ENCODE measurements around the gene GAB3.
A peak's percentile ranks its signal among the peaks of the same experiment; 100 is the strongest.
"Not testable (repeated sequence)": the region's sequence is repeated elsewhere in the genome, so short reads cannot be mapped to it uniquely, and the experiment has no call there.

GAB3 gene

GRCh38 chrX:154721155-154721554 lies 29.7 kb downstream of the GAB3 start:
- TF ChIP-seq POLR2A (IDR thresholded peaks at IDR 0.05; ENCODE audit: low read length), result no peak
- no peak for TF ChIP-seq GATA1 (IDR thresholded peaks at IDR 0.05; ENCODE audit: low read depth, low read length)
- DNase-seq, result no peak

GRCh38 chrX:154720067-154720466 lies 30.8 kb downstream of the GAB3 start:
- no peak for DNase-seq
- TF ChIP-seq POLR2A (IDR thresholded peaks at IDR 0.05; ENCODE audit: low read length), result no peak
- TF ChIP-seq GATA1 (IDR thresholded peaks at IDR 0.05; ENCODE audit: low read depth, low read length), result no peak

DNA sequence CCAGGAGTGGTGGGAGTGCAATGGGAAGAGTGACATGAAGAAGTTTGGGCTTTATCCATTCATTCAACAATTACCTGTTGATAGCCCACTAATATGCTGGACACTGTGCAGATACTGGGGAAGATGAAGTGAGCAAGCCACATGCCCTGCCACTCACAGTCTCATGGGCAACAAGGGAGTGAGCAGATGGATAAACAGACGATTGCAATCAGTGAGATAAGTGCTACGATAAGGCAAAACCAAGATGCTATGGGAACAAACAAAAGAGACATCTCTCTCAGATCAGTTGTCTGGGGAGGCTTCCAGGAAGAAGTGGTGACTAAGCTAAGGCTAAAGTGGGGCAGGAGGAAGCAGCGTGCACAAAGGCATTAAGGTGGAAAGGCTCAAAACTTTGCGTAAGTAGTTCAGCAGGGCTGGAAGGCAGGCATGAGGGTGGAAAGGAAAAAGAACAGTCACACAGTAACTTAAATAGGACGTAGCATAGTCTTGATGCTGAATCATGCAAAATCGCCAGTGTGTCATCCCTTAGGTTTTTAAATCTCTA lies 31.7 kb downstream of the GAB3 start:
- peak; percentile 6 to 12 for DNase-seq
- TF ChIP-seq GATA1 (IDR thresholded peaks at IDR 0.05; ENCODE audit: low read depth, low read length), result no peak

DNA sequence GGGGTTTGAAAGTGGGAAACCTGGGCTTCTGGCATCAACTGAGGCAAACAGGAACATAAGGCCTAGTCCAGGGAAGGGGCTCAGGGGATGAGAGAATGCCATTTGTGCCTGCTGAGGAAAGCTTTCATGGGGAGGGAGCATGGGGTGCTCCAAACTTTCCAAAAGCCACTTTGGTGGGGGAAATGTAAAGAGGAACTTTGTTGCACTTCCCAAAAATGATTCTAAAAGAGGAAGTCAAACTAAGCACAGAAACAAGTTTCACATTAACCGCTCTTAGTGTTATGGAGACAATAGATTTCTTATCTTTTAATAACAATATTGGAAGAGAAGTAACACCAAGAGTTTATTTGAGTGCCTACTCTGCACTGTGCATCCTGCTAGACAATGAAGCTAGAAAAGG lies 32.3 kb downstream of the GAB3 start:
- no peak for DNase-seq
- TF ChIP-seq POLR2A (IDR thresholded peaks at IDR 0.05; ENCODE audit: low read length) (no peak), GATA1 (IDR thresholded peaks at IDR 0.05; ENCODE audit: low read depth, low read length) (no peak)

DNA sequence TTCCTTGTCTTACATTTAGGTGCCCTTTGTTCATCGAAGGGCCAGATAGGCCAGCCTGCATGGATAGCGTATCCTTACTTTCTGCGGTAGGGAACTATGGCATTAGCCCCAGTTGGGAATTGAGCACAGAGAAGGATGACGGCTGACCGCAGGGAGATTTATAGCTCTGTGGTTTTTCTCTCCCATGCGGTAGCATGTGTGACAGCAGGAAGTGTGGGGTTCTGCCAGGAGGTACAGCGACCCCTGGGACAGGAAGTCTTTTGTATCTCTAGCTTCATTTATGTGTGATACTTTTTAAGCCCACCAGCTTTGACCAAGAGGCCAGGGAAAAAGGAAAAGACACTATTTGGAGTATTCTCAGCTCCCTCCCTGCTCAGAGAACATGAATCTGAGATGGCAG lies 33.1 kb downstream of the GAB3 start:
- peak in 1 of 2 experiments; percentile 17 for DNase-seq
- TF ChIP-seq POLR2A (IDR thresholded peaks at IDR 0.05; ENCODE audit: low read length) (no peak), GATA1 (IDR thresholded peaks at IDR 0.05; ENCODE audit: low read depth, low read length) (no peak)

GRCh38 chrX:154715825-154716224 lies 35.1 kb downstream of the GAB3 start:
- TF ChIP-seq POLR2A (IDR thresholded peaks at IDR 0.05; ENCODE audit: low read length) (no peak), GATA1 (IDR thresholded peaks at IDR 0.05; ENCODE audit: low read depth, low read length) (no peak)

GRCh38 chrX:154714925-154715324 lies 36.0 kb downstream of the GAB3 start:
- DNase-seq, result peak; percentile 52 to 70
- TF ChIP-seq POLR2A (IDR thresholded peaks at IDR 0.05; ENCODE audit: low read length), result no peak
- no peak for TF ChIP-seq GATA1 (IDR thresholded peaks at IDR 0.05; ENCODE audit: low read depth, low read length)

More at GRCh38 chrX:154715825-154716224, 35.1 kb downstream of the GAB3 start:
- no peak for DNase-seq

- no peak for DNase-seq
- TF ChIP-seq GATA1 (IDR thresholded peaks at IDR 0.05; ENCODE audit: low read depth, low read length) (no peak), POLR2A (IDR thresholded peaks at IDR 0.05; ENCODE audit: low read length) (no peak)
Measured at GRCh38 chrX:154712781-154713740, 37.8 kb downstream of the GAB3 start.

DNA sequence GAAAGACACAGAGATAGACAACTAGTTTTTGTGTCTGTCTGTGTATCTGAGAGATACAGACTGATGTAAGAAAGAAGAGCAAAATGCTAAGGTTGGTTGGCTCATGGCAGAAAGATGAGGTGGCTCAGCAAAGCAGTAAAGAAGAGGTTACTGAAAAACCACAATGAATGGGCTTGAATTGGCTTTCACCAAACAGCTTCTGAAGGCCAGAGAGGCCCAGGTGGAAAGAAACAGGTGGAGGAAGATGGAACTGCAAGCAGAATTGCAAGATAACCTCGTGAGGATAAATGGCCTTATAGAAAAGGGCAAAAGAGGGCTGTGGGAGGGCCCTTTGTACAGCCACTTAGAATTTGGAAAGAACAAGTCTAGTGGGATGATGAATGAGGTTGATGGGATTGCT lies 39.6 kb downstream of the GAB3 start:
- no peak for DNase-seq
- no peak for TF ChIP-seq POLR2A (IDR thresholded peaks at IDR 0.05; ENCODE audit: low read length)
- TF ChIP-seq GATA1 (IDR thresholded peaks at IDR 0.05; ENCODE audit: low read depth, low read length), result no peak

GRCh38 chrX:154710309-154710708 lies 40.6 kb downstream of the GAB3 start:
- TF ChIP-seq POLR2A (IDR thresholded peaks at IDR 0.05; ENCODE audit: low read length) (no peak), GATA1 (IDR thresholded peaks at IDR 0.05; ENCODE audit: low read depth, low read length) (no peak)
- DNase-seq, result peak in 1 of 2 experiments; percentile 4

DNA sequence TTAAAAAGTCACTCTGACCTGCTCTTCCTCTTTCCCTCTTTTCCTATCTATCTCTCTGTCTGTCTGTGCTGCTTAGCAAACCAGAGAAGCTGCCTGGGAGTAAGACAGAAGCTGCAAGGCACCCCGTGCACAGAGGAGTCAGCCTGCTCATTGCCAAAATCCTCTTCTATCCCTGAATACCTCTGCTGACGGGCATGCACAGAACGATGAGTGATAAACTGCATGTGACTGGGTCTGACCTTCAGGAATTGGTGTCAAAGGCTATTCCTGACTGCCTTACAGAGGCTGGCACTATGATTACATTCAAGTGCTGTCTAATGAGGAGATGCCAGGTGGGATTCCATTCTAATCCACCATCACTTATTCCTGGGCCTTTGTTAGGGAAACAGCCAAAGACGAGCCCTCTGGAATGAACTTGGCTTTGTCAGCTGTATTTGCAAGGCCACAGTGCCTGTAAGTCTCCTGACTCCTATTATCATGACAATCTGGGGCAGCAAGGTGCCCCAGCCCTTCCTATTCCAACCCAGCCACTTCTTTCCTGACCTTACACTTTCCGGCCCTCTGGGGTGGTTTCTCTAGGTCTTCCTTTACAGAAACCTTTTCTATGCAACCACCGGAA lies 52.1 kb downstream of the GAB3 start:
- TF ChIP-seq GATA1 (IDR thresholded peaks at IDR 0.05; ENCODE audit: low read depth, low read length) (no peak), POLR2A (IDR thresholded peaks at IDR 0.05; ENCODE audit: low read length) (no peak)

GRCh38 chrX:154696676-154697045 lies 54.2 kb downstream of the GAB3 start:
- no peak for DNase-seq
- TF ChIP-seq POLR2A (IDR thresholded peaks at IDR 0.05; ENCODE audit: low read length) (no peak), GATA1 (IDR thresholded peaks at IDR 0.05; ENCODE audit: low read depth, low read length) (no peak)

More for the DNA sequence above, 52.1 kb downstream of the GAB3 start:
- DNase-seq, result no peak

GRCh38 chrX:154695911-154696675 lies 54.8 kb downstream of the GAB3 start:
- peak in 1 of 2 experiments; percentile 22 for DNase-seq
- TF ChIP-seq GATA1 (IDR thresholded peaks at IDR 0.05; ENCODE audit: low read depth, low read length), result no peak
- TF ChIP-seq POLR2A (IDR thresholded peaks at IDR 0.05; ENCODE audit: low read length), result no peak

GRCh38 chrX:154693394-154693793 lies 57.5 kb downstream of the GAB3 start:
- TF ChIP-seq POLR2A (IDR thresholded peaks at IDR 0.05; ENCODE audit: low read length) (no peak), GATA1 (IDR thresholded peaks at IDR 0.05; ENCODE audit: low read depth, low read length) (no peak)
- no peak for DNase-seq

GRCh38 chrX:154690438-154690837 lies 60.4 kb downstream of the GAB3 start:
- not testable (repeated sequence) for DNase-seq

DNA sequence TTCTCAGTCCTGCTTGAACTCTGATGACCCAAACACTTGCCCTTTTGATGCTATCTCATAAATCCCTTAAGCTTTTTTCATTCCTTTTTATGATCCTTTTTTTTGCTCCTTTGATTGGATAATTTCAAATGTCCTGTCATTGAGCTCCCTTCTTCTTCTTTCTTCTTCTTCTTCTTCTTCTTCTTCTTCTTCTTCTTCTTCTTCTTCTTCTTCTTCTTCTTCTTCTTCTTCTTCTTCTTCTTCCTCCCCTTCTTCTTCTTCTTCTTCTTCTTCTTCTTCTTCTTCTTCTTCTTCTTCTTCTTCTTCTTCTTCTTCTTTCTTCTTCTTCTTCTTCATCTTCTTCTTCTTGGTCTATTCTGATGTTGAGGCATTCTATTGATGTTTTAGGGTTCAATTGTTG lies 78.8 kb downstream of the GAB3 start:
- not testable (repeated sequence) for DNase-seq

DNA sequence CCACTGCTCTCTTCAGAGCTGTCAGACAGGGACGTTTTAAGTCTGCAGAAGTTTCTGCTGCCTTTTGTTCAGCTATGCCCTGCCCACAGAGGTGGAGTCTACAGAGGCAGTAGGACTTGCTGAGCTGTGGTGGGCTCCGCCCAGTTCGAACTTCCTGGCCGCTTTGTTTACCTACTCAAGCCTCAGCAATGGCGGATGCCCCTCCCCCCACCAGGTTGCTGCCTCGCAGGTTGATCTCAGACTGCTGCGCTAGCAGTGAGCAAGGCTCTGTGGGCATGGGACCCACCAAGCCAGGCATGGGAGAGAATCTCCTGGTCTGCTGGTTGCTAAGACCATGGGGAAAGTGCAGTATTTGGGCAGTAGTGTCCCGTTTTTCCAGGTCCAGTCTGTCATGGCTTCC lies 80.0 kb downstream of the GAB3 start:
- not testable (repeated sequence) for DNase-seq
